OCI-LY7 (cell line): ENCODE results near the gene RHOT1. TPM values are rescaled to one million over a fixed set of nuclear protein-coding genes. Genes with fewer than 3 reads are reported as not detected.

ENCODE experiments used
- BruUV-seq: library from RNA; stranded (reverse); fragments of 400-500 nt; replicated peaks from 2 replicates; lab custom pipeline; 2021; lab: Mats Ljungman, UMichigan
- CTCF ChIA-PET: fragments of 300-600 bp; sonication (Branson Sonifier 250); formaldehyde crosslinking; loops from one replicate; lab custom pipeline; 2022; ENCODE audit warnings: antibody characterized with exemption; ENCODE audit not compliant: unreplicated experiment; lab: Charles Lee
- POLR2A ChIA-PET: fragments of 300-600 bp; sonication (Branson Sonifier 250); formaldehyde crosslinking; loops from one replicate; lab custom pipeline; 2022; ENCODE audit warnings: antibody characterized with exemption; lab: Charles Lee
- DNase-seq: peaks from one replicate; pipeline ENCODE4 v3.0.0-alpha.2; 2015; ENCODE audit warnings: low spot score
- H2AFZ ChIP-seq: fragments of 200-600 bp; sonication (generic), shearing (Covaris generic); 2 replicates; pipeline ENCODE4 v1.6.1; 2014; ENCODE audit warnings: mild to moderate bottlenecking, antibody characterized with exemption, low read length, moderate library complexity
- H3K27ac ChIP-seq: fragments of 200-600 bp; sonication (generic); 2 replicates; pipeline ENCODE4 v1.5.1; 2014; ENCODE audit warnings: mixed run types, low read depth, mild to moderate bottlenecking, moderate library complexity, low read length, inconsistent platforms; ENCODE audit not compliant: poor library complexity, severe bottlenecking
- H3K36me3 ChIP-seq: fragments of 200-600 bp; sonication (generic); 2 replicates; pipeline ENCODE4 v1.6.1; 2014; ENCODE audit warnings: mild to moderate bottlenecking, antibody characterized with exemption, low read length, moderate library complexity, mixed read lengths; ENCODE audit not compliant: insufficient read depth
- H3K4me1 ChIP-seq: fragments of 200-600 bp; sonication (generic); 2 replicates; pipeline ENCODE4 v1.5.1; 2014; ENCODE audit warnings: mild to moderate bottlenecking, low read length; ENCODE audit not compliant: insufficient read depth, poor library complexity, severe bottlenecking
- H3K4me2 ChIP-seq: fragments of 200-600 bp; sonication (generic); 2 replicates; pipeline ENCODE4 v1.6.1; 2014; ENCODE audit warnings: mild to moderate bottlenecking, low read length
- H3K4me3 ChIP-seq: fragments of 200-600 bp; sonication (generic); 2 replicates; pipeline ENCODE4 v1.5.1; 2014; ENCODE audit warnings: mild to moderate bottlenecking, low read depth, low read length; ENCODE audit not compliant: poor library complexity, severe bottlenecking
- H3K79me2 ChIP-seq: fragments of 200-600 bp; sonication (generic); 2 replicates; pipeline ENCODE4 v1.6.1; 2016; ENCODE audit warnings: low read depth, mild to moderate bottlenecking, low read length, moderate library complexity, mixed read lengths; ENCODE audit not compliant: insufficient read depth
- H3K9me2 ChIP-seq: fragments of 200-600 bp; sonication (generic); 2 replicates; pipeline ENCODE4 v1.6.1; 2016; ENCODE audit warnings: mild to moderate bottlenecking, low read length, mixed read lengths; ENCODE audit not compliant: insufficient read depth
- H3K9me3 ChIP-seq: fragments of 200-600 bp; sonication (generic); 2 replicates; pipeline ENCODE4 v1.6.1; 2014; ENCODE audit warnings: mild to moderate bottlenecking, mixed run types, low read length, mixed read lengths
- H4K20me1 ChIP-seq: fragments of 200-600 bp; sonication (generic); 2 replicates; pipeline ENCODE4 v1.6.1; 2014; ENCODE audit warnings: mild to moderate bottlenecking, antibody characterized with exemption, low read length, moderate library complexity, mixed read lengths; ENCODE audit not compliant: insufficient read depth
- CTCF ChIP-seq: fragments of 200-600 bp; sonication (generic); conservative IDR thresholded peaks from 2 replicates; pipeline ENCODE4 v1.5.1; 2014; ENCODE audit warnings: mild to moderate bottlenecking, antibody characterized with exemption, low read length, moderate library complexity, mixed read lengths
- EZH2phosphoT487 ChIP-seq: fragments of 200-600 bp; sonication (generic); IDR thresholded peaks from 2 replicates; pipeline ENCODE4 v1.6.1; 2018; ENCODE audit warnings: low read depth, borderline replicate concordance, mild to moderate bottlenecking, mixed run types, antibody characterized with exemption, low read length, moderate library complexity, mixed read lengths
- intact Hi-C: fragments of 100-400 bp; cut with micrococcal nuclease; formaldehyde crosslinking; loops from one replicate; pipeline ENCODE4 v1.10.0; 2022; ENCODE audit not compliant: unreplicated experiment
- total RNA-seq, 2 experiments: library from RNA; depleted of rRNA in 1 of 2; stranded (reverse); fragments of >200 nt in 1 of 2; shearing (Covaris generic) in 1 of 2; gene quantifications; 2 replicates each; pipeline ENCODE4 v1.2.3, GENCODE V29; 2014 to 2022

Gene RHOT1
- total RNA-seq, 2 experiments from 2014 or later = 19.4 to 24.2 TPM

- no peaks in the 10 kb centered on the region for H3K9me2 ChIP-seq
- BruUV-seq = no TSS peak
- H2AFZ ChIP-seq = no peak overlapping the region
- DNase-seq = no peak
- no peaks in the 10 kb centered on the region for H3K9me3 ChIP-seq
- H3K36me3 ChIP-seq = peaks cover 31% of the 10 kb centered on the region
- no peak overlapping the region for H3K4me3 ChIP-seq
- no peak overlapping the region for H3K4me2 ChIP-seq
- H4K20me1 ChIP-seq = no peaks in the 10 kb centered on the region
- no peak for TF ChIP-seq EZH2phosphoT487
- H3K79me2 ChIP-seq = no peaks in the 10 kb centered on the region
- intact Hi-C loops = no loop called here
- H3K27ac ChIP-seq = no peak overlapping the region
- ChIA-PET POLR2A (no interaction called here), CTCF (no interaction called here)
- no peaks in the 10 kb centered on the region for H3K4me1 ChIP-seq
These were observed 17.5 kb downstream of the RHOT1 start for GRCh38 chr17:32159586-32160438.

- H3K79me2 ChIP-seq = no peaks in the 10 kb centered on the region
- H4K20me1 ChIP-seq = no peaks in the 10 kb centered on the region
- intact Hi-C loops = no loop called here
- H2AFZ ChIP-seq = no peak overlapping the region
- peaks cover 26% of the 10 kb centered on the region for H3K36me3 ChIP-seq
- H3K27ac ChIP-seq = no peak overlapping the region
- H3K9me2 ChIP-seq = no peaks in the 10 kb centered on the region
- ChIA-PET POLR2A (no interaction called here), CTCF (no interaction called here)
- H3K4me2 ChIP-seq = no peak overlapping the region
- no TSS peak for BruUV-seq
- no peaks in the 10 kb centered on the region for H3K9me3 ChIP-seq
- no peak for DNase-seq
- H3K4me3 ChIP-seq = no peak overlapping the region
- H3K4me1 ChIP-seq = no peaks in the 10 kb centered on the region
- TF ChIP-seq EZH2phosphoT487 (no peak), CTCF (no peak)
These were observed 18.2 kb downstream of the RHOT1 start for GRCh38 chr17:32160526-32160925.

GRCh38 chr17:32161029-32161428 lies 18.7 kb downstream of the RHOT1 start:
- H3K27ac ChIP-seq = no peak overlapping the region
- H3K36me3 ChIP-seq = peaks cover 22% of the 10 kb centered on the region
- H3K9me3 ChIP-seq = no peaks in the 10 kb centered on the region
- ChIA-PET CTCF (no interaction called here), POLR2A (no interaction called here)
- no peaks in the 10 kb centered on the region for H3K9me2 ChIP-seq
- H4K20me1 ChIP-seq = no peaks in the 10 kb centered on the region
- no peak for DNase-seq
- H2AFZ ChIP-seq = no peak overlapping the region
- TF ChIP-seq EZH2phosphoT487 = no peak
- no peak for TF ChIP-seq CTCF
- BruUV-seq = no TSS peak
- no peak overlapping the region for H3K4me2 ChIP-seq
- no peaks in the 10 kb centered on the region for H3K4me1 ChIP-seq
- intact Hi-C loops = no loop called here
- no peak overlapping the region for H3K4me3 ChIP-seq
- H3K79me2 ChIP-seq = no peaks in the 10 kb centered on the region
